EH (cell line): ENCODE measurements around the gene GALNT6.
"Not testable (repeated sequence)": the region's sequence is repeated elsewhere in the genome, so short reads cannot be mapped to it uniquely, and the experiment has no call there.

Experiments
- DNase-seq: peaks from one replicate; pipeline ENCODE4 v3.0.0-alpha.2; 2015; ENCODE audit warnings: low read depth

GALNT6 gene

DNA sequence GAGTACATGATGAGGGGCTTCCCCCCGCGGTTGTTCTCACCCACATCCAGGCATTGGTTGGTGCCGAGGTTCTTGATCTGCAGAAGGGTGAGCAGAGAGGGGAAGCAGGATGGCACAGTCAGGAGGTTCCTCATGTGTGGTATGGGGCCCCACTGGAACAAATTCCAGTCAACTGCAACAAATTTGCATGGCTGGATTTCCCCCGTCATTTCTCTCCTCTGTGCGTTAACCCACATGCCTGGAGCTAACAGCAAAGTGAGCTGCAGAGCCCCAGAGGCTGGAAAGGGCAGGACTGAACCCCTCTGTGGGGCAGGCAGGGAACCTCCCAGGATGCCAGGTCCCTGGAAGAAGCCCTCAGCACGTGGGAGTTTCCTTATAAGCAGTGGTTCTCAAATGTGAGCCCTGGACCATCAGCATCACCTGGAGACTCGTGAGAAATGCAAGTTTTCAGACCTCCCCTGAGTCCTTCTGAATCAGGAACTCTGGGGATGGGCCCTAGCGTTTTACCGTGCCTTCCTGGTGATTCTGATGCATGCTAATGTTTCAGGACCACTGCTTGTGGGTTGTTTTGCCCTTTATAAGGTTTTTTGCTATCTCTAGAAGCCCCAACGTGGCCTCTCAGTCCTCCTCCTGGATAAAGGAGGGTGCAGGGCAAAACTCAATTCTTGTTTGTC, 33.7 kb downstream of the GALNT6 start:
- no peak for DNase-seq

DNA sequence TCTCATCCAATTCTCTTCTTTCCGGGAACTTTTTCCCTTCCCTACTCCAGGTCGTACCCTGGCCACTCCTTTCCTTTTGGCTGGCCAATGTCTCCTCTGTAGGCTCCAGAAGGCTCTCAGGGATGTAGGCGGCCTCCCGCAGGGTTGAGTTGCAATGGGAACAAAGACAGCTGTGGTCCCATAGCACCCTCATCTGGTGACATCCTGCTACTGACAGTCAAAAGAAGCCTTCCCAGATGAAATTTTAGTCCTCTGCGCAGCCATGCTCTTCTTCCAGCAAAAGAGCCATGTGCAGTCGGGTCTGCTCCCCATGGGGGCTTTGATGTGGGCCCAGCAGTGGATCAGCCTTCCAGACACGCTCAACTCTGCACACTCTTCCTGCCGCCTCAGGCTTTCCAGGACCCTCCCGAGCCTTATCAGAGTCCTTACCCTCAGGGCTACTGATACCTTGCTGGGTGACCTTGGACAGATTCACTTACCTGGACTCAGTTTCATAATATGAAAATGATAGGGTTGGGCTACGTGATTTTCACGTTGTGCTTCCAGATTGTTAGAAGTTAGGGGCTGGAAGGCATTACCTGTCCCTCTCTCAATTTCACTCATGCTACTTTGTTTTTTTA, 39.2 kb downstream of the GALNT6 start:
- DNase-seq: peak; percentile 68

DNA sequence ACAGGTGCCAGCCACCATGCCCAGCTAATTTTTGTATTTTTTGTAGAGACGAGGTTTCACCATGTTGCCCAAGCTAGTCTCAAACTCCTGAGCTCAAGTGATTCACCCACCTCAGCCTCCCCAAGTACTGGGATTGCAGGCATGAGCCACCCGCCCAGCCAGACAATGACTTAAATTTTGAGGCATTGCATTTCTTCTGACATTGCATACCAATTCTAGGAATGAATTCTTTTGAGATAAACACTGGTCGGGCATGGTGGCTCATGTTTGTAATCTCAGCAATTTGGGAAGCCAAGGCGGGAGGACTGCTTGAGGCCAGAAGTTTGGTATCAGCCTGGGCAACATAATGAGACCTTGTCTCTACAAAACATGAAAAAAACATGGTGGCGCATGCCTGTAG, 42.2 kb downstream of the GALNT6 start:
- DNase-seq: peak; percentile 86

DNA sequence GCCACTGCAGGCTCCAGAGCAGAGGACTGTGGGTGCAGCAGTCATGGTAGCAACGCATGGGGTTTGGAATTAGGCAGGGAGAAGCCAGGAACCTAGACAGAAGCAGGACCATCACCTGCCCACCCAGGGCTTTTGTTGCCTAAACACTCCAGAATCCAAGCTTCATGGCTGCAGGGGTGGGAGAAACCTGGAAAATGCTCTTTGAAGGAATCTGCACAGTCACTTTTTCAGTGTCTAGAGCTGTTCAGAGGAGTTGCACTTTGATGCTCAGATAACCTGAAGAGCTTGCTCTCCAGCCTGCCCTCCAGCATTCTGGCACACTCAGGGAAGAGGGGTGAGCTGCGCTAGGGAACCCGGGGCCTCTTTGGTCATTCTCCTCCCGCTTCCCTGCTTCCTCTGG, 43.1 kb downstream of the GALNT6 start:
- no peak for DNase-seq

DNA sequence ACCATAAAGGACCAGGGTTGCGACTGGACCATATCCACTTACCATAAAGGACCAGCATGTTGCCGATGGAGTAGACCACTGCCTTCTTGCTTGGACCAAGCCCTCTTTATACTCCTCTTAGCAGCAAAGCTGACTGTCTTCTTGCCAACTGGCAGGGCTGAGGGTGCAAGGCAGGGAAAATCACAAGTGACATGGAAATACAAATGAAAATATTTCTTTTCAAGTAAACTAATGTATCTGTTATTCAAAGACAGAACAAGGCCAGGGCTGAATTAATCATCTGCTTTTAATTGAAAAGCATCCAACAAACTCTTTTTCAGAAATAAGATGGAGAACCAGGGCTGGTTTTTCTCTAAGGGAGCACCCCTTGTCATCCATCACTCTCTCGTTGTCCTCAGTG, 44.6 kb downstream of the GALNT6 start, which contains the start of gene CELA1:
Gene CELA1, minus strand, starts transcription at position 99 of the 400 bp plus-strand sequence. Its CDS starts 41 bp downstream, at position 58.
- no peak for DNase-seq

DNA sequence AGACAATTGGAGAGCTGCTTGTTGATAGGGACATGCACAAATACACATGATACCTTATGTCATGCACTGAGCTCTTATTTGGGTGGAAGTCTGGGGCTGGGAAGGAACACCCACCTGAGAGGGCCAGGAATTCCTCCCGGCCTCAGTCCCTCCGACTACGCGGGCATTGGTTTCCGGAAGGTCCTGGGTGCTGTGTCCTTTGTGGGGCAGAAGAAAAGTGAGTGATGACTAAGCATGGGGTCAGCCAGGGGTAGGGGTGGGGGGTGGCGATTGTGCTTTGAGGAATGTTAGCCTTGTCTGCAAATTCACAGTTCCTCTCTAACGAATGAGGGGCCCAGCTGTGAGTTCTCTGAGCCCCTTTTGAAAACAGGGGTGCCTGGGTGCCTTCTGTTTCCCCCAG, 45.5 kb downstream of the GALNT6 start:
- DNase-seq: peak; percentile 47

DNA sequence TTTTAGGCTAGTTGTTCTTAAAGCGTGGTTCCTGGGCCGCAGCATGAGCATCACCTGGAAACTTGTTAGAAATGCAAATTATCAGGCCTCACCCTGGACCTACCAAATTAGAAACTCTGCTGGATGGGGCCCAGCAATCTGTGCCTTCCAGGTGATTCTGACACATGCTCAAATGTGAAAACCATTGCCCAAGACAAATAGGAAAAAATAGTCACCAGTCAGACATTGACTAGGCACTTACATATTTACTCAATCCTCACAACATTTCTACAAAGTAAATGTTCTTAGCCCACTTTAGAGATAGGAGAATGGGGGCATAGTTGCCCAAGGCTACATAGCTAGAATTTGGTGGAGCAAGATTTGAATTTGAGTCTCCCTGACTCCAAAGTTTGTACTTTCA, 48.0 kb downstream of the GALNT6 start:
- DNase-seq: no peak

DNA sequence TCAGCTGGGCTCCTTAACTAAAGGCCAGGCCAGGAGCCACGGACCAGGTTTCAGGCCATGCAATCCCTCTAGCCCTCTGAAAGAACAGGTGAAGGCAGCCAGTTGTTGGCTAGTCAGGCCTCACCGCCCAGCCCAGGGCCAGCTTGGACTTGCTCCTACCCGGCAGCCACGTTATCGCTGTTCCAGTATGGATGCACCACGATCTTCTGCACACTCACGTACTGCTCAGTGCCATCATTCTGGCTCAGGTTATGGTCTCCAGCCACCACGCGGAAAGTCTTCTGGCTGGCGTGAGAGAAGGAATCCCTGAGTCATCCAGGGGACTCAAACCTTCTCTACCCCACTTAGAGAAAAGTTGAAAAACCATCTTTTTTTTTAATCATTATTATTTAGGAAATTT, 48.8 kb downstream of the GALNT6 start:
- no peak for DNase-seq

DNA sequence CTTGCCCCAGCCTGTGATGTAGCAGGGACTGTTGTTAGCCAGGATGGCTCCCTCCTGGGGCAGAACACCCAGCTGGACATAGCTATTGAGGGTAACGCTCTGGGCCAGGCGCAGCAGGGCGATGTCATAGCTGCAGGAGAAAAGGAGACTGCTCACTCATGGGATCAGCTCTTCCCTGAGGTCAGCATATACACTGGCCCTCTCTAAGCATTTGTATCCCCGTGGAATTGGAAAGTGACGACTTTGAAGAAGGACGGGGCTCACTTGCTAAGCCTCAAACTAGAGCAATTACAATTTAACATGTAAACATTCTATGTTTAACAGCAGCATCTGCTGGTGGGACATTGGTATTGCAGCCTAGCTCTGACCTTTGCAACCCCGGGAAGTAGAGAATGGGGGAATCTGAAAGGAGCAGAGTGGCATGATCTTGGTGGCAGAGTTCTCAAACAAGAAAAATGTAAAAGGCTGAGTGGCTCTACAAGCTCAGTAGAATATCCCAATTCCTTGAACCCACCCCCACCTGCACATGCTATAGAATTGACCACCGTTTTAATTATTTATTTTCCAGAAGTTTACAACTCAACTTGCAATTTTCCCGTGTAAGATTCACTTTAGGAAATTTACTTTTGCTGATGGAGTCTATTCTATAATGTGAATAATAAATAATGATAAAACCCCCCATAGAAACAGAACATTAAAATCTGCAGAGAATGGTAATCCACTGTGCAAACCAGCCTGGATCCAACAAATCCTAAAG, 49.8 kb downstream of the GALNT6 start:
- DNase-seq: peak; percentile 75

DNA sequence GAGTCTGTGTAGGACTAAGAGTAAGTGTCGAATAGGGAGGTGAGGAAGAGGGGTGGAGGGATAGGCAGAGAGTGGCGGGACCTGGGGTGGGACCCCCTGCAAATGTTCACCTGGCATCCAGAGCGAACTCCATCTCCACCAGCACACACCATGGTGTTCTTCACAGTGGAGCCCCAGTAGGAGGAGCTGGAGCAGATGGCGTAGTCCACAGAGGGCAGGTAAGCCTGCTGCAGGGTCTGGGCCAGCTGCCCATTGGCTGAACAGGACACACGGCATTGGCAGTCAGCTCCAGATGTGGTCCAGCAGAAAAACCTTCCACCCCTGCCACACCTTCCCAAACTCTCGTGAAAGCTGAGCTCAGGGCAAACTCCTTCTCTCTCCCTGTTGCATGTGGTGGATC, 51.5 kb downstream of the GALNT6 start:
- DNase-seq: no peak

DNA sequence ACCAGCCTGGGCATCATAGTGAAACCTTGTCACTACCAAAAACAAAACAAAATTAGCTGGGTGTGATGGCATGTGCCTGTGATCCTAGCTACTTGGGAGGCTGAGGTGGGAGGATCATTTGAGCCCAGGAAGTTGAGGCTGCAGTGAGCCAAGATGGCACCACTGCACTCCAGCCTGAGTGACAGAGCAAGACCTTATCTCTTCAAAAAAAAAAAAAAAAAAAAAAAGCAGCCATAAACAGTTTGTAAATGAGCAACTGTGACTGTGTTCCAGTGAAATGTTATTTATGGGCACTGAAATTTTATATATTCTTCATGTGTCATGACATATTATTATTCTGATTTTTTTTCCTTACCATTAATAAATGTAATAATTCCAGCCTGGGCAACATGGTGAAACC, 53.9 kb downstream of the GALNT6 start:
- not testable (repeated sequence) for DNase-seq

DNA sequence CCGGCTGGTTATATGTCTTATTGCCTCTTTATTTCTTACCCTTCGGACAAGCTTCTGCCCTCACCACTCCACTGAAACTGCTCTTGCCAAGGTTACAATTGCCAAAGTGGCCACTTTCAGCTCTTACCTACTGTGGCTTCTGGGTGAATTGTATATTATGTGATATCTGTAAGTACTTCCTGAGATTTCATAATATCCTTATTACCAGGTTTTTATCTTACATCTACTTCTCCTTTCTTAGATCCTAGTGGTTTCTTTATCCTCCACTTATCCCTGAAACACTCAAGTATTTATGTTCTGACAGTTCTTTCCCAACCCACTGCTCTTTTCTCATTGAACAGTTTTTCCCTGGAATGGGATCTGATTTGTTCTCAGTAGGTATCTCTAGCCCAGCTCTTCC, 55.3 kb downstream of the GALNT6 start:
- DNase-seq: no peak

DNA sequence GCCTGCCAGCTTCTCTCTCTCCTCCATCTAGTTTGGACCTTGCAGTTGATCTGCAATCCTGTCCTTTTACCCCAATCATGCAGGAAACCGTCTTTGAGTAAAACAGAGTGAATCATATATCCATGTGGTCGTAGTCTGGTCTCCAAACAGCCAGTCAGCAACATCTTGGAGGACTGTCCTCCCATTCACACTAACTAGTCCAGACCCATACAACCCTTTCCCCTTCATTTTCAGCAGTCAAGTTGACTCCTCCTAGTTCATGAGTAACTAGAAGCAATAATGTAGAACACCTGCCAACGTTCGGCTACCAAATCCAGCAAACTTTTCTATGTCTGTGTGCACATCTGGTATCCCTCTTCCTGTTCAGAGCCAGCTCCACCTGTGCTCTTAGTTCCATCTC, 56.4 kb downstream of the GALNT6 start:
- no peak for DNase-seq

DNA sequence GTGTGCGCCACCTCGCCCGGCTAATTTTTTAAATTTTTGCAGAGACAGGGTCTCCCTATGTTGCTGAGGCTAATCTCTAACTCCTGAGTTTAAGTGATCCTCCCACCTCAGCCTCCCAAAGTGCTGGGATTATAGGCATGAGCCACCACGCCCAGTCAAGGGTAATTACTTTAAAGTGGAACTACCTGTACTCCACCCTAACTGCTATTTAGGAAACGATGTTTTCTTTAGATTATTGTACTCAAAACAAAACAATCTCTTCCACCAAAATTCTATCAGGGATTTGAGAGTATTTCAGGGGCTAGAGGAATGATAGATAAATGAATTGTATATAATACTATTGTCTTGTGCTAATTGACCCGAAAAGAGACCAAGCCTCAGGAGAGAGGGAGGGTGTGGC, 57.7 kb downstream of the GALNT6 start:
- DNase-seq: no peak

DNA sequence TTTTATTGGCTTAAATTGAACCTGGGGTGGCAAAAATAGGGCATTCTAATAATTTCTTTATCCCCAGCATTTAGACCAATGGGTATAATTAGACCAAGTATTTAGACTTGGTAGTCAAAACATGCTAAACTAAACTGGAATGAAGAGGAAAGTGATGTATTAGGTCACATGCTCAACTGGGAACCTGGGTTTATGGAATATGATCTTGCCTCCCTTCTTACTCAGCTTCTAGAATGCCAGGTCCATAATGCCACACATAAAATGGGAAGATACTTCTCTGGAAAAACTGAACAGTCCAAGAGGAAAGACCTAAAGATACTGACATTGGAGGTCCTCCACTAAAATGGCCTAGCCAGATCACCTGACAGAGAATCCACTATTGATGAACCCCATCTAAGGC, 61.0 kb downstream of the GALNT6 start:
- peak; percentile 31 for DNase-seq

DNA sequence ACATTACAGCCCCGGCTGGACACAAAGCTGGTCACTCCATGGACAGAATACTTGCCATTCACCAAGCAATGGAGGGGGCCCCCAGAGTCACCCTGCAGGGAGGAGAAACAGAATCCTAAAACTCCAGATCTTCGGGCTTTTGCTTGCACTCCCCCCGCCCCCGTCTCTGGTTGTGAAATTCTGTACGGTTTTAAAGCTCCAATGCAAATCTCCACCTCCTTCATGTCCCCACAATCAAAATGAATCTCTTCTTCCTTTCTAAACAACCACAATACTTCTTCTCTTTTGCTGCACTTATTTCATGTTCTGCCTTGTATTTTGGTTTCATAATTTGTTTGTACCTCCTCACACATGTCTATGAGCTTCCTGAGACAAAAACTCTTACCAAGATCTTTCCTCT, 61.5 kb downstream of the GALNT6 start:
- no peak for DNase-seq

DNA sequence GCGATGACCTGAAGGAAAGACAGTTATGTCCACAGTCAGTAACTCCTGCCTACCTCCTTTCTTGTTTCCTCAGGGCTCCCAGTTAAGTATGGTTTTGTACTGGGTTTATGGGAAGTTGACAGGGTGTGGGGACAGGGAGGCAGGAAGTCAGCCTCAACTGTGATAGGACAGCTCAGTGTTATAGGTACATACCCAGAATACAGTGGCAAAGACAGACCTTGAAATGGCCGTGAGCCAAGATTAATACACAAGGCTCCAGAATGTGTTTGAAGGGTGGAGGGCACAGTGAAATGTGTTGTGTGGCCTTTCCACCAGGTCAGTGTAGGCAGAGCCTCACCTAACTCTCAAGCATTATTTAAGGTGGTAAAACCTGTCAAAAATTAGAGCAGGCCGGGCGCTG, 62.6 kb downstream of the GALNT6 start:
- DNase-seq: no peak

DNA sequence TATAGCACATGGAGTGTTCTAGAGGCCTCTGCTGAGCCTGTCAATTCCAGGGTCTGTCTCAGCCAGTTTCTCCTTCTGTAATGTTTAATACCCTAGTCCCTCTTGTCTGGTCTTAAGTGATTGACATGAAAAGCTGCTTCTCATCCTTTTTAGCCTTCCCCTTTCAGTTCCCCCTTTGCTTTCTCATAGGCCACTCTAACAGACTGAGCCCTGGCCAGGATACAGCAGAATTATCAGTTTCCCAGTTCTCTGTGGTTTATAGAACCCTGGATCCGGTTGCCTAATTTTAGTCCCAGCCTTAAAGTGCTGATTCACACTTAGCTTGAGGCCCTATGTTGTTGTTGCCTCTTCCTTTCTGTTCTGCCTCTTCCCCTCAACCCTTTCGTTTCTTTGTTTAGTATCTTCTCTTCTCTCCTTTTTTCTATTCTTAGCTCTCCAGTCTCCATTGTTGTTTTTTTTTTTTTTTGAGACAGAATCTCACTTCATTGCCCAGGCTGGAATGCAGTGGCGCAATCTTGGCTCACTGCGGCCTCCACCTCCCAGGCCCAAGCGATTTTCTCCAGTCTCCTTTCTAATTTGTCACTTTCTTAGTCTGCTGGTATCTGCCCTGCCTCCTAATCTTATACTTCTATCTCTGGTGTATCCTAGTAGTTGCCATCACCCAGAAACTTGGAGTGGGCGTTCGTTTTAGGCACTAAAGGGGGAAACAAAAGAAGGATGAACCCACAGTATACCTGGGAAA, 64.3 kb downstream of the GALNT6 start:
- DNase-seq: peak; percentile 90

DNA sequence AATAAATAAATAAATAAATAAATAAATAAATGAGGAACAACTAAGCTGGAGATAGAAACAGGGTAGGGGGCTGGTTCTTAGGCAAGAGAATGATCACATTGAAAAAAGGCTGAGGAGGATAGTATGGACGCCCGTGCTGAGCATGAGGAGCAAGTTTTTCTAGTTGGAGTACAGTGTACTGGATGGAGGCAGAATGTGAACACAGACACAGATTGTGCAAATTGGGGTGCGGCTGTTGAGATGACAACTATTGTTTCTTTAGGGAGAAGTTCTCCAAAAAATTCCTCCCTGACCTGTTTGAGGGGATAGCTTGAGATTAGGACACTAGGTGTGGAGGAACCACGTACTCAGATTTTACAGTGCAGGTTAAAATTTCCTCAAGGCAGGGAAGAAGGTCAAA, 66.3 kb downstream of the GALNT6 start:
- no peak for DNase-seq

DNA sequence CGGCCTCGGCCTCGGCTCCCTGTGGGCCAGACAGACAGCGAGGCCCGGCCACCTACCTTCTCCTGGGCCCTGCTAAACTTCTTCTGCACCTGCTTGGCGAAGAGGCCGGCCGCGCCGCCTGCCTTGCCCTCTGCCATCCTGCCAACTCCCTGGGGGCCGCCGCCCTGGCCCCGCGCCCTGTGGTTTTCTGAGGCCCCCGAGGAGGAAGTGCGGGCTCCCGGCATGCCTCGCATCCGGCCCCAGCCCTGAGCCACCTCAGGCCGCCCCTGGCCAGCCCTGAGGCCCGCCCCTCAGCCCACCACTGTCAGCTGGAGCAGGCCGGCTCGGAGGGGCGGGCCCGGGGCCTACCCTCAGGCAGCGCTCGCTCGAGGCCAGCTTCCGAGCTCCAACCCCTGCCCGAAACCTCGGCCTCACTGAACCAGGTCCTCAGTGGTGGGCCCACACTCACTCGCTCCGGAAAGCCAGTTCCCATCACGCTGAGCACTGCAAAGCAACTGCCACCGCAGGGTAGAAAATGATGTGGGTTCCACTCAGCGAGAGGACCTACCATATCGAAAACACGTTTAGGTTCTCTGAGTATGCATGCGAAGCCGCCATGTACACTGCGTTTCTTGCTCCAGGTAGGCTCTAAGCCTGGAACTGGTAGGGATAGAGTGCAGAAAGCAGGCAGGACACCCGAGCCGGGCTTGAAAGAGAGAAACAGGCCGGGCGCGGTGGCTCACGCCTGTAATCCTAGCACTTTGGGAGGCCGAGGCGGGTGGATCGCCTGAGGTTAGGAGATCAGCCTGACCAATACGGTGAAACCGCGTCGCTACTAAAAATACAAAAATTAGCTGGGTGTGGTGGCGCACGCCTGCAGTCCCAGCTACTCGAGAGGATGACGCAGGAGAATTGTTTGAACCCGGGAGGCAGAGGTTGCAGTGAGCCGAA, 67.0 kb downstream of the GALNT6 start, which contains the start of gene BIN2:
Gene BIN2, minus strand, starts transcription at position 209 of the 930 bp plus-strand sequence. Its CDS starts 72 bp downstream, at position 137.
- DNase-seq: no peak

DNA sequence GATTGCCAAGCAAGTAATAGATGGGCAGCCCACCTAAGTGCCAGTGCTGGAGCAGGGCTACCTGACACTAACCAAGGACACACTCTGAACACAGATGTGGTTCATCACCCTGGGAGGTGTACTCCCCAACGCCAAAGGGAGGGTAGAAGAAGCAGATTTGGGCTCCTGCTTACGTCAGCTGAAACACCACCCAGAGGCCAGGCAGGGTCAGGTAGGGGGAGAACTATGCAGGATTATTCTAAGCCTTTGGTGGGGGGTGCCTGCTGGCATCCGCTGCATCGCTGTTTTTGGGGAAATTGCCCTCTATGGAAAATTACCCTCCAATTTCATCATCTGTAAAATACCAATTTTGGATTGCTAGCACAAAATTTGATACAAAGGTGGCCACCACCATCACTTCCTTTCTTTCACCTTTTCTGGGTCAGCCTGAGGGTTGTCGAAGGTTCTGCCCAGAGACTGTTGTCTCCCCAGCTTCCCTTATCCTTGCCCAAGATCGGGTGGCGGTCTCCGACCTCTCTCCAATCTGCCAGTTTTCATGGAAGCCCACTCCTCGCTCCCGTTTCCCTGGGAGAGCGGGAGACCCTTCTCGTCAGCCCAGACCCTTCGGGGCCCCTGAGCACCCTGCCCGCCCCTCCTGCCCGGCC, 67.8 kb downstream of the GALNT6 start:
- no peak for DNase-seq
